Skeletal muscle cell (primary cell): ENCODE measurements around the gene SCGB1A1.

Experiments used
- DNase-seq: peaks from one replicate; pipeline ENCODE4 v3.0.0-alpha.2; 2010; ENCODE audit warnings: low read depth
- H3K4me3 ChIP-seq: 2 replicates; pipeline ENCODE4 v1.5.1; 2011; ENCODE audit warnings: low read depth, mild to moderate bottlenecking, control low read depth, low read length, moderate library complexity

SCGB1A1 gene

GRCh38 chr11:62395885-62396551, 22.8 kb upstream of the SCGB1A1 start:
- no peak for DNase-seq
- no peak overlapping the region for H3K4me3 ChIP-seq

- no peak for DNase-seq
- no peak overlapping the region for H3K4me3 ChIP-seq
Measured at GRCh38 chr11:62398011-62398994, 20.5 kb upstream of the SCGB1A1 start.

GRCh38 chr11:62399172-62399877, 19.5 kb upstream of the SCGB1A1 start:
- no peak for DNase-seq
- H3K4me3 ChIP-seq, result no peak overlapping the region

- no peak overlapping the region for H3K4me3 ChIP-seq
- DNase-seq, result no peak
Measured at GRCh38 chr11:62399878-62400266, 19.0 kb upstream of the SCGB1A1 start.

- DNase-seq, result no peak
- no peak overlapping the region for H3K4me3 ChIP-seq
Measured at GRCh38 chr11:62400281-62400680, 18.6 kb upstream of the SCGB1A1 start.

- DNase-seq, result peak; percentile 55
- H3K4me3 ChIP-seq, result no peak overlapping the region
Measured at GRCh38 chr11:62400760-62401159, 18.1 kb upstream of the SCGB1A1 start.

GRCh38 chr11:62401356-62401755, 17.5 kb upstream of the SCGB1A1 start:
- DNase-seq, result no peak
- no peak overlapping the region for H3K4me3 ChIP-seq

- no peak for DNase-seq
- no peak overlapping the region for H3K4me3 ChIP-seq
Measured at GRCh38 chr11:62401811-62402210, 17.0 kb upstream of the SCGB1A1 start.

- H3K4me3 ChIP-seq, result no peak overlapping the region
Measured at GRCh38 chr11:62402226-62402959, 16.4 kb upstream of the SCGB1A1 start.

GRCh38 chr11:62402960-62403730, 15.7 kb upstream of the SCGB1A1 start:
- no peak overlapping the region for H3K4me3 ChIP-seq

More at GRCh38 chr11:62402226-62402959, 16.4 kb upstream of the SCGB1A1 start:
- DNase-seq, result no peak

GRCh38 chr11:62404435-62404834, 14.4 kb upstream of the SCGB1A1 start:
- no peak overlapping the region for H3K4me3 ChIP-seq
- no peak for DNase-seq

More at GRCh38 chr11:62402960-62403730, 15.7 kb upstream of the SCGB1A1 start:
- no peak for DNase-seq

GRCh38 chr11:62404901-62405300, 13.9 kb upstream of the SCGB1A1 start:
- DNase-seq, result no peak
- no peak overlapping the region for H3K4me3 ChIP-seq

GRCh38 chr11:62406034-62406433, 12.8 kb upstream of the SCGB1A1 start:
- H3K4me3 ChIP-seq, result no peak overlapping the region
- no peak for DNase-seq

- DNase-seq, result no peak
- no peak overlapping the region for H3K4me3 ChIP-seq
Measured at GRCh38 chr11:62409831-62410230, 9.0 kb upstream of the SCGB1A1 start.

GRCh38 chr11:62410972-62411371, 7.9 kb upstream of the SCGB1A1 start:
- no peak overlapping the region for H3K4me3 ChIP-seq
- DNase-seq, result no peak

- DNase-seq, result no peak
- H3K4me3 ChIP-seq, result no peak overlapping the region
Measured at GRCh38 chr11:62411524-62411923, 7.3 kb upstream of the SCGB1A1 start.

- no peak overlapping the region for H3K4me3 ChIP-seq
- DNase-seq, result no peak
Measured at GRCh38 chr11:62413060-62413696, 5.7 kb upstream of the SCGB1A1 start.

- H3K4me3 ChIP-seq, result no peak overlapping the region
- DNase-seq, result no peak
Measured at GRCh38 chr11:62416596-62416995, 2.2 kb upstream of the SCGB1A1 start.
